ENCODE measurements around the gene SNAP91. TPM values are rescaled to one million over a fixed set of nuclear protein-coding genes. Genes with fewer than 3 reads are reported as not detected.

The SNAP91 gene
- total and polyA plus RNA-seq, 2 donors (not counting 3 experiments of a cell fraction or from before 2014, with no cell fraction given), result 1.3 to 1.5 TPM

- Histone ChIP-seq H3K9me1 (replicated peaks; ENCODE audit: control insufficient read depth, extremely low read depth, insufficient read depth, low read length) (no peaks in the 10 kb centered on the region), H3K27ac (ENCODE audit: insufficient read depth, low read depth, low read length) (no peak overlapping the region), H3K36me3 (ENCODE audit: control insufficient read depth in 2 of 2, extremely low read depth in 1 of 2, insufficient read depth in 2 of 2, low read length in 2 of 2) (no peaks in the 10 kb centered on the region), H3K9ac (replicated peaks; ENCODE audit: extremely low read depth, insufficient read depth, low read length) (no peak overlapping the region), H3K4me3 (replicated peaks in 1 of 3; ENCODE audit: insufficient read depth in 1 of 3, low read depth in 1 of 3, low read length in 3 of 3) (no peak overlapping the region), H4K20me1 (replicated peaks; ENCODE audit: control insufficient read depth, extremely low read depth, insufficient read depth, low read length) (no peaks in the 10 kb centered on the region), H2AFZ (ENCODE audit: low read depth, low read length) (no peak overlapping the region), H3K4me1 (ENCODE audit: control insufficient read depth, extremely low read depth, insufficient read depth, low read length) (no peaks in the 10 kb centered on the region), H3K79me2 (ENCODE audit: control insufficient read depth, insufficient read depth, low read length) (no peaks in the 10 kb centered on the region), H3K27me3 (ENCODE audit: control insufficient read depth in 2 of 2, insufficient read depth in 2 of 2, low read length in 2 of 2) (peaks cover 0 to 3% of the 10 kb centered on the region in 2 experiments), H3K9me3 (replicated peaks; ENCODE audit: control insufficient read depth, insufficient read depth, low read length) (no peaks in the 10 kb centered on the region), H3K4me2 (ENCODE audit: insufficient read depth, low read length) (no peak overlapping the region)
- CTCF ChIA-PET, result no interaction called here
- dilution Hi-C loops (cut with MboI; ENCODE audit: extremely low pct_ligation_motif_present, low sequenced_read_pairs) (no loop called here), intact Hi-C loops (cut with micrococcal nuclease) (no loop called here)
- no peak for TF ChIP-seq MAX (IDR thresholded peaks at IDR 0.05; ENCODE audit: insufficient read depth, insufficient read length)
- FAIRE-seq (no peak), DNase-seq (ENCODE audit: low read depth, low spot score) (peak; percentile 3)
- POLR2A ChIA-PET, result no interaction called here
- no TSS peak for BruUV-seq (replicated peaks)
Observed at GRCh38 chr6:83685481-83685880, 23.4 kb downstream of the SNAP91 start.

GRCh38 chr6:83677791-83678190, 31.1 kb downstream of the SNAP91 start:
- Histone ChIP-seq H3K4me1 (ENCODE audit: control insufficient read depth, extremely low read depth, insufficient read depth, low read length) (no peaks in the 10 kb centered on the region), H3K36me3 (ENCODE audit: control insufficient read depth in 2 of 2, extremely low read depth in 1 of 2, insufficient read depth in 2 of 2, low read length in 2 of 2) (no peaks in the 10 kb centered on the region), H3K27ac (ENCODE audit: insufficient read depth, low read depth, low read length) (no peak overlapping the region), H3K9me3 (replicated peaks; ENCODE audit: control insufficient read depth, insufficient read depth, low read length) (no peaks in the 10 kb centered on the region), H3K79me2 (ENCODE audit: control insufficient read depth, insufficient read depth, low read length) (no peaks in the 10 kb centered on the region), H3K27me3 (ENCODE audit: control insufficient read depth in 2 of 2, insufficient read depth in 2 of 2, low read length in 2 of 2) (peaks cover 5 to 6% of the 10 kb centered on the region in 2 experiments), H3K4me2 (ENCODE audit: insufficient read depth, low read length) (no peak overlapping the region), H3K4me3 (replicated peaks in 1 of 3; ENCODE audit: insufficient read depth in 1 of 3, low read depth in 1 of 3, low read length in 3 of 3) (no peak overlapping the region), H3K9ac (replicated peaks; ENCODE audit: extremely low read depth, insufficient read depth, low read length) (no peak overlapping the region), H4K20me1 (replicated peaks; ENCODE audit: control insufficient read depth, extremely low read depth, insufficient read depth, low read length) (no peaks in the 10 kb centered on the region), H2AFZ (ENCODE audit: low read depth, low read length) (no peak overlapping the region), H3K9me1 (replicated peaks; ENCODE audit: control insufficient read depth, extremely low read depth, insufficient read depth, low read length) (no peaks in the 10 kb centered on the region)
- dilution Hi-C loops (cut with MboI; ENCODE audit: extremely low pct_ligation_motif_present, low sequenced_read_pairs), result no loop called here
- FAIRE-seq, result no peak
- CTCF ChIA-PET, result no interaction called here
- intact Hi-C loops (cut with micrococcal nuclease), result no loop called here
- DNase-seq (ENCODE audit: low read depth, low spot score), result no peak
- TF ChIP-seq JUN (IDR thresholded peaks at IDR 0.05; ENCODE audit: borderline replicate concordance, insufficient read depth, insufficient read length, low read depth) (no peak), FOS (IDR thresholded peaks at IDR 0.05; ENCODE audit: borderline replicate concordance, insufficient read depth, low read length) (no peak), POLR2AphosphoS5 (IDR thresholded peaks at IDR 0.05; ENCODE audit: insufficient read depth, low read depth, low read length) (no peak), CTCF (IDR thresholded peaks at IDR 0.05; ENCODE audit: extremely low read depth in 1 of 2, insufficient read depth in 1 of 2, low read depth in 1 of 2, low read length in 2 of 2) (no peak), EZH2 (IDR thresholded peaks at IDR 0.05; ENCODE audit: borderline replicate concordance, low read depth, low read length, severe bottlenecking) (no peak), MYC (IDR thresholded peaks at IDR 0.05; ENCODE audit: low read depth, low read length) (no peak), POLR2A (IDR thresholded peaks at IDR 0.05; ENCODE audit: low read depth, low read length) (no peak), GATA2 (IDR thresholded peaks at IDR 0.05; ENCODE audit: insufficient read depth, insufficient read length, low read depth, low read length) (no peak), MAX (IDR thresholded peaks at IDR 0.05; ENCODE audit: insufficient read depth, insufficient read length) (no peak)
- BruUV-seq (replicated peaks), result no TSS peak
- POLR2A ChIA-PET, result no interaction called here
